Testis (tissue), 2 donors: ENCODE data around the gene IL25.
"Not testable (repeated sequence)": the region's sequence is repeated elsewhere in the genome, so short reads cannot be mapped to it uniquely, and the experiment has no call there.

Experiments
- CTCF ChIP-seq, 3 experiments: fragments of 450-650 bp in 2 of 3; fragments of 200-600 bp in 1 of 3; sonication (generic) in 1 of 3; IDR thresholded peaks; one replicate each; pipeline ENCODE4 v1.5.1; 2016 to 2019; ENCODE audit warnings: antibody characterized with exemption in 3 of 3, mild to moderate bottlenecking in 2 of 3, moderate library complexity in 1 of 3
- POLR2A ChIP-seq: fragments of 450-650 bp; IDR thresholded peaks from one replicate; pipeline ENCODE4 v1.6.1; 2017; ENCODE audit warnings: antibody characterized with exemption, mild to moderate bottlenecking, moderate library complexity

DNA sequence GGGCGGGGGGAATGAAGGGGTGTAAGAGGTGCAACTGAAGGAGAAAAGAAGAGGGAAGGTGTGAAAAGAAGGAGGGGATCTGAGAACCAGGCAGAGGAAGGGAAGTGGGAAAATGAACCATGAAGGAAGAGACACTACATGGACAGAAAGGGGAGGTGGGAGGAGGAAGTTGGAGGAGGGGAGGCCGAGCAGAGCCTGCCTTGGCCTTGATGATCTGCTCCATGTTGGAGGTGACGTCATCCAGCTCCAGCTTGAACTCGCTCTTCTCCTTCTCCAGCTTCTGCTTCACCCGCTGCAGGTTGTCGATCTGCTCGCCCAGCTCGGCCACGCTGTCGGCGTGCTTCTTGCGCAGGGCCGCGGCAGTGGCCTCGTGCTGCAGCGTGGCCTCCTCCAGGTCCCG is 47.0 kb downstream of the IL25 start:
- not testable (repeated sequence) for TF ChIP-seq CTCF (IDR thresholded peaks at IDR 0.05); POLR2A
